GM21737 (cell line): Measurements from ENCODE around the gene PTPRO.
A peak's percentile ranks its signal among the peaks of the same experiment; 100 is the strongest.

Experiments
- ATAC-seq: cut with Tn5 transposase; IDR thresholded peaks from one replicate; pipeline ENCODE4 v1.9.1; 2021; ENCODE audit warnings: mild to moderate bottlenecking, moderate library complexity; ENCODE audit not compliant: unreplicated experiment

The PTPRO gene

GRCh38 chr12:15522574-15523187 is 200.4 kb downstream of the PTPRO start:
- no peak for ATAC-seq

GRCh38 chr12:15525441-15525840 is 203.1 kb downstream of the PTPRO start:
- no peak for ATAC-seq

- ATAC-seq: peak; percentile 98
Observed at GRCh38 chr12:15526033-15526432, 203.7 kb downstream of the PTPRO start.

GRCh38 chr12:15527201-15528080 is 205.1 kb downstream of the PTPRO start:
- no peak for ATAC-seq

DNA sequence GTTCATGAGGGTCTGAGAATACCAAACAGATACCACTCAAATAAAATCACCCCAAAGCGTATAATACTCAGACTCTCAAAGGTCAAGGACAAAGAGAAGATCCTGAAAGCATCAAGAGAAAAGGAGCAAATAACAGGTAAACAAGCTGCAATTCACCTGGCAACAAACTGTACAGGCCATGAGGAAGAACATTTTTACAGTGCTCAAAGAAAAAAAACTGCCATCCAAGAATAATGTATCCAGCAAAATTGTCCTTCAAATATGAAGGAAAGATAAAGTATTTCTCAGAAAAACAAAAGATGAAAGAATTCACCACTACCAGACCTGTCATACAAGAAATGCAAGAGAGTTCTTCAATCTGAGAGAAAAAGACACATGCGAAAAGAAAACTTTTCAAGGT is 206.4 kb downstream of the PTPRO start:
- no peak for ATAC-seq

GRCh38 chr12:15530361-15530760 is 208.1 kb downstream of the PTPRO start:
- ATAC-seq: no peak

GRCh38 chr12:15532364-15532977 is 210.2 kb downstream of the PTPRO start:
- ATAC-seq: peak; percentile 66

GRCh38 chr12:15534322-15534721 is 212.0 kb downstream of the PTPRO start:
- peak; percentile 80 for ATAC-seq

DNA sequence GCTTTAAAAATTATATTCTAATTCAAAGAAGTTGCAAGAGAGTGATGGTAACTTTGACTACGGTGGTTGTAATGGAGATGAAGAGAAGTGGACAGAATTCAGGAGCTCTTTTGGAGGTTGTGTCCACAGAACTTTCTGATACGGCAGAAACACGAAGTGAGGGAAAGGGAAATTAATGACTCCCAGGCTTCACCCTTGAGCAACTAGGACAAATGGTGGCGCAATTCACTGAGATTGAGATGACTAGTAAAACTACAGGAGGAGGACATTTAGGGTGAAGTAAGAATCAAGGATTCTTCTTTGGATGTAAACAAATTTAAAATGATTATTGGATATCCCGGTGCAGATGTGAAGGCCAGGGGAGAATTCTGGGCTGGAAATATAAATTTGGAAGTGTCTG is 212.6 kb downstream of the PTPRO start:
- ATAC-seq: no peak

- ATAC-seq: no peak
Observed at GRCh38 chr12:15535352-15535781, 213.1 kb downstream of the PTPRO start.

- ATAC-seq: no peak
Observed at GRCh38 chr12:15536446-15536845, 214.1 kb downstream of the PTPRO start.

GRCh38 chr12:15538881-15539280 is 216.6 kb downstream of the PTPRO start:
- no peak for ATAC-seq

GRCh38 chr12:15540005-15540404 is 217.7 kb downstream of the PTPRO start:
- no peak for ATAC-seq

GRCh38 chr12:15540469-15540872 is 218.2 kb downstream of the PTPRO start:
- ATAC-seq: no peak

- no peak for ATAC-seq
Observed at GRCh38 chr12:15541996-15542631, 219.8 kb downstream of the PTPRO start.

DNA sequence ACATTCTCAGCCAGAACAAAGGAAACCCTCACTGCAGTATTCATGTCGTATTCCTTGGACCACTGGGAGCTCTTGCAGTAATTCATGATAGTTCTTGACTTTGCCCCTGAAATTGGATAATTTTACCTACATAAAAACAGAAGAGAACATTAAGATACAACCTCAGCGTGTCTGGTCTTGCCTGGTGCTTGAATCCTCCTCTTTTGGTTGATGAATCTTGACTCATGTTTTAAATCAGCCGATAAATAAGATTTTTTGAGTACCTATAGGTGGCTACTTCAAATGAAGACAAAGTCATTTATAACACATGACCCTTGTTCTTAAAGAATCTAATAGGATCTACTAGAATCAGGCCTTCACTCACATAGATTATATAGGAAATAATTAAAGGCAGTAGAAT is 221.0 kb downstream of the PTPRO start:
- no peak for ATAC-seq

DNA sequence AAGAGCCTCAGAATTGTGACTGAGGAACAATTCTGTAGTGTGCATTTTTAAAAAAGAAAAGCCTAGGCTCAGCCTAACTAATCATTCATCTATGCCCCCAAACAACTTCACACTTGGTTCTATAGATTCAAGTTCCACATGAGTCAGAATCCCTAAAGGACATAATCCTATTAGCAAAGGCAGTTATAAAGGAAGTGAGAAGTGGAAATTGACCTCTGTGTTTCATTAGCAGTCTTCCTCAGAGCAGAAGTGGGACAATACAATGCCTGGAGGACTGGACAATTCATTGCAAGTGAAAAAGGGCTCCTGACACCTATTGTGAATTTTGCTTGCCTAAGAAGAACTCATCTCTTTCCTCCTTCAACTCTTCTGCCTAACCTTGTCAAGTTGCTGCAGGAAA is 222.3 kb downstream of the PTPRO start:
- no peak for ATAC-seq

DNA sequence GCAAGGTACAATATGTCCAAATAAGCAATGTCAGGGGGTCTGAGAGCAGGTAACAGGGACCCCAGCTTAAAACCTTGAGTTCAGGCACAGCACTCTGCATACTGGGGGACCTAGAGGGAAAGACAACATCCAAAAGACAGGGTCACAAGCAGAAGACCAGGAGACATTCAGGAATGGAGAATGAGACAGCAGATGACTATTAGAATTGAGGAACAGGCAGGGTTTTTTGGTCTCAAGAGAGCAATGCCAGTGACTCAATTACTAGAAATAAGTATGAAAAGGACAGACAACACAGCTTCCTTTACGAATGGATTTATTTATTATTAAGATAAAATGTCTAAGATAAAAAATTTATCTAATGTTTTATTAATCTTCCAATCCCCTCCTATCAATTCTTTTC is 223.0 kb downstream of the PTPRO start:
- no peak for ATAC-seq

DNA sequence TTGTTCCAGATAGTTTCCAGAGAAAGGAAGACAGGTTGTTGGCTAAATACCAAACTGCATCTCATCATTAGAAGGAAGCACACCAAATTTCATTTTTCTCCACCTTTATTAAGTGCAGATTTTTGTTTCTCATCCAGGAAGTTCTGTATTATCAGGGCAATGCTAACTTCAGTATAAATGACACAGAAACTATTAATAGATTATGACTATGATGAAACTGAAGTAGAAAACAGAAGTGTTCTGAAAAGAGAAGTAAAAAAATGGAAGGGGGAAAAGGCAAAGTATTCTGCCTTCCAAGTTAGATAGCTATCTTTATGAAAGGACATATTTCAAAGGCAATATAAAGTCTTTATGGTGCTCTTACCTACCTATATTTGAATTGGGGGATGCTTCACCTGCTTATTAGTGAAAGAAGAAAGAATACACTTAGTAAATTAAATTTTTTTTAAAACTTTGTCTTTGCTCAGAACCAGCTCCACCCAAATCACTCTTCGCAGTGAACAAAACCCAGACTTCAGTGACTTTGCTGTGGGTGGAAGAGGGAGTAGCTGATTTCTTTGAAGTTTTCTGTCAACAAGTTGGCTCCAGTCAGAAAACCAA is 223.9 kb downstream of the PTPRO start:
- ATAC-seq: peak; percentile 84

DNA sequence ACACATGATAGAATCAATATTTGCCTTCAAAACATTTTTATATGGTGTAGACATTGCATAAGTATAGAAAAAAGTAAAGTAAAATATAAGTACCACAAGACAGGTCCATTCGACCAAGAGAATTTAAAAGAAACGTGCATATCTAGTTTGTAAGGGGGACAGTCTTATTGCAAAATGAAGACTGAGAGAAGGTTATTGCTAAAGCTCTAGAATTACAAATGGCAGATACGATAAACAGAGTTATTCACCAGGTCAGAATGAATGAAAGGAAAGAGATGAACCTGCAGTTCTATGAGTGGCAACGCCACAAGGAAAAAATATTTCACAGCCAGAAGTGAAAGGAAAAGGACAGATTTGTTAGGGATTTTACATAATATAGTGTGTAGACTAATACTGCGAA is 224.8 kb downstream of the PTPRO start:
- no peak for ATAC-seq

GRCh38 chr12:15547691-15548090 is 225.4 kb downstream of the PTPRO start:
- no peak for ATAC-seq
